HepG2 (cell line): ENCODE measurements around the gene PDZD8. TPM values are rescaled to one million over a fixed set of nuclear protein-coding genes. Genes with fewer than 3 reads are reported as not detected.

Experiments
- CENPT ChIP-seq: sonication (generic); formaldehyde crosslinking; IDR thresholded peaks from 2 replicates; pipeline ENCODE4 v1.8.0; 2022; ENCODE audit warnings: low read depth, mild to moderate bottlenecking, moderate library complexity, missing genetic modification reagents
- CHD2 ChIP-seq: IDR thresholded peaks from 2 replicates; pipeline ENCODE4 v1.6.1; 2011; ENCODE audit warnings: low read depth, low read length, improper control_type of control experiment
- CREB1 ChIP-seq, 2 experiments: fragments of 450-650 bp in 1 of 2; IDR thresholded peaks; 2 replicates each; pipeline ENCODE4 v1.6.1; 2016 to 2017; ENCODE audit warnings: control low read depth in 1 of 2, mild to moderate bottlenecking in 1 of 2, missing compliant biosample characterization in 1 of 2, missing genetic modification characterization in 1 of 2
- ERF ChIP-seq: IDR thresholded peaks from 2 replicates; pipeline ENCODE4 v1.6.1; 2018; ENCODE audit warnings: missing biosample characterization, missing genetic modification reagents
- ETV6 ChIP-seq: sonication (generic); formaldehyde crosslinking; conservative IDR thresholded peaks from 2 replicates; pipeline ENCODE4 v1.4.0; 2020; ENCODE audit warnings: missing genetic modification reagents
- GTF3A ChIP-seq: sonication (generic); formaldehyde crosslinking; conservative IDR thresholded peaks from 2 replicates; pipeline ENCODE4 v1.4.0; 2020; ENCODE audit warnings: mild to moderate bottlenecking, missing genetic modification reagents
- MIXL1 ChIP-seq: IDR thresholded peaks from 2 replicates; pipeline ENCODE4 v1.6.1; 2016
- NCOA2 ChIP-seq: sonication (generic); formaldehyde crosslinking; IDR thresholded peaks from 2 replicates; pipeline ENCODE4 v1.8.0; 2022; ENCODE audit warnings: inconsistent platforms
- POGZ ChIP-seq: sonication (generic); formaldehyde crosslinking; IDR thresholded peaks from 2 replicates; pipeline ENCODE4 v1.4.0; 2020; ENCODE audit warnings: mild to moderate bottlenecking, missing genetic modification reagents
- SP2 ChIP-seq: sonication (generic); formaldehyde crosslinking; IDR thresholded peaks from 2 replicates; pipeline ENCODE4 v1.5.1; 2020; ENCODE audit warnings: mild to moderate bottlenecking, missing genetic modification reagents
- ZFP62 ChIP-seq: sonication (generic); formaldehyde crosslinking; IDR thresholded peaks from 2 replicates; pipeline ENCODE4 v1.4.0; 2020; ENCODE audit warnings: missing genetic modification reagents
- ZIK1 ChIP-seq: sonication (generic); formaldehyde crosslinking; IDR thresholded peaks from 2 replicates; pipeline ENCODE4 v1.5.0; 2020; ENCODE audit warnings: mild to moderate bottlenecking, low read depth, missing genetic modification reagents, borderline replicate concordance
- ZNF713 ChIP-seq: sonication (generic); formaldehyde crosslinking; IDR thresholded peaks from 2 replicates; pipeline ENCODE4 v1.4.0; 2020; ENCODE audit warnings: mild to moderate bottlenecking, missing genetic modification reagents
- polyA plus RNA-seq, 8 experiments: library from polyadenylated mRNA; depleted of rRNA in 3 of 8; stranded (reverse) in 7 of 8; unstranded in 1 of 8; fragments of >200 nt; fragmentation: Illumina TruSeq in 4 of 8; extraction: Trizol in 4 of 8; gene quantifications; 2 replicates each; pipeline versions ENCODE4 v1.2.1 to v1.2.3, GENCODE V29; 2011 to 2016; ENCODE audit warnings: low read depth in 4 of 8, missing spikeins in 1 of 8, mixed read lengths in 1 of 8; ENCODE audit not compliant: insufficient read depth in 1 of 8
- total RNA-seq, 5 experiments: library from RNA; depleted of rRNA; stranded (reverse); fragments of >200 nt; fragmentation: Illumina TruSeq; extraction: Trizol; gene quantifications; 2 replicates each; pipeline ENCODE4 v1.2.3, GENCODE V29; 2016; ENCODE audit warnings: low read depth in 1 of 5
- TF ChIP-seq, protein P1 (sequence below): sonication (generic); formaldehyde crosslinking; IDR thresholded peaks from 2 replicates; pipeline ENCODE4 v1.5.0; 2020; ENCODE audit warnings: mild to moderate bottlenecking, missing genetic modification reagents, borderline replicate concordance
- TF ChIP-seq, protein P2 (sequence below): fragments of 450-650 bp; IDR thresholded peaks from 2 replicates; pipeline ENCODE4 v1.6.1; 2016
- TF ChIP-seq, protein P3 (sequence below): sonication (generic); formaldehyde crosslinking; IDR thresholded peaks from 2 replicates; pipeline ENCODE4 v1.4.0; 2020; ENCODE audit warnings: low read depth, missing genetic modification reagents
- TF ChIP-seq, protein P4 (sequence below): sonication (generic); formaldehyde crosslinking; IDR thresholded peaks from 2 replicates; pipeline ENCODE4 v1.4.0; 2020; ENCODE audit warnings: missing genetic modification reagents
- TF ChIP-seq, protein P5 (sequence below): sonication (generic); formaldehyde crosslinking; conservative IDR thresholded peaks from 2 replicates; pipeline ENCODE4 v1.4.0; 2020; ENCODE audit warnings: missing genetic modification reagents

PDZD8 gene
- total and polyA plus RNA-seq, 2 of the 13 experiments (the other 11 are each of a cell fraction or from before 2014, with no cell fraction given), result 11.2 to 32.0 TPM

DNA sequence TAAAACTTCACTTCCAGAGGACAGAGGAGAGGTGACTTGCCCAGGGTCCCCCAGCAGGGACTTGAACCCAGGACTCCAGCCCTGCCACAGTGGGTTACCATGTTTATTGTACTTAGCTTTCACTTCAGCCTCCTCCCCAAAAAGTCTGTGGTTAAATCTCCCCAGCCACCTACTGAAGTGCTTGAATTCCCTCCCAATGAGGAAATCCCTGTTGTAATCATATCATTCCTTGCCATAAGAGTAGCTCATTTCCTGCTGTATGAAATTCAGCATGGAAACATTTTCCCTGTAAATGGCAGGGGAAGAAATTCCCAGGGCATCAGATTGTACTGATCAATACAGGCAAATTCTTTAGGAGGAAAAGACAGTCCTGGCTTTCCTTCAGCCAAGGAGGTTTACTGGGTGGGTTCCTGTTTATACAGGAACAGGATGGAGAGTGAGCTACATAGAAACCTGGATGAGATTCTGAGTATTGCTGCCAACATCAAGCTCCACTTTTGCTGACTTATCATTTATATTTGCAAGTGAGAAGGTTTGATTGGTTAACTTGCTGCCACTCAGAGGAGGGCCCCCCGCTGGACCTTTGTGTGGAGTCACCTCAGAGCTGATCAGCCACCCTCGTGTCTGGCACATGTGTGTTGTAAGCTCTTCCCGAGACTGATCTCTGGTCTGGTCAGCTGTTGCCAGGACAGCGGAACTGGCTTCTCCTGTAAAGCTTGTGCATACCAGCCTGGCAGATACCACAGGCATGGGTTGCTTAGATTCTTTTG lies 16.4 kb upstream of the PDZD8 start (continued):
- TF ChIP-seq, protein P1, sequence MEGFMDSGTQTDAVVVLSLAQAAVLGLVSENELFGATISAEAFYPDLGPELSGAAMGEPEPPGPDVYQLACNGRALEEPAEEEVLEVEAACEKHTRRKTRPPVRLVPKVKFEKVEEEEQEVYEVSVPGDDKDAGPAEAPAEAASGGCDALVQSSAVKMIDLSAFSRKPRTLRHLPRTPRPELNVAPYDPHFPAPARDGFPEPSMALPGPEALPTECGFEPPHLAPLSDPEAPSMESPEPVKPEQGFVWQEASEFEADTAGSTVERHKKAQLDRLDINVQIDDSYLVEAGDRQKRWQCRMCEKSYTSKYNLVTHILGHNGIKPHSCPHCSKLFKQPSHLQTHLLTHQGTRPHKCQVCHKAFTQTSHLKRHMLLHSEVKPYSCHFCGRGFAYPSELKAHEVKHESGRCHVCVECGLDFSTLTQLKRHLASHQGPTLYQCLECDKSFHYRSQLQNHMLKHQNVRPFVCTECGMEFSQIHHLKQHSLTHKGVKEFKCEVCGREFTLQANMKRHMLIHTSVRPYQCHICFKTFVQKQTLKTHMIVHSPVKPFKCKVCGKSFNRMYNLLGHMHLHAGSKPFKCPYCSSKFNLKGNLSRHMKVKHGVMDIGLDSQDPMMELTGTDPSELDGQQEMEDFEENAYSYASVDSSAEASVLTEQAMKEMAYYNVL (CRISPR knock-in tag), result no peak
- peak; percentile 55; the same call in 1 of the 2 replicates for TF ChIP-seq SP2 (CRISPR knock-in tag)
- no peak for TF ChIP-seq CREB1 (IDR thresholded peaks at IDR 0.05)
- no peak for TF ChIP-seq CREB1 (CRISPR knock-in tag; IDR thresholded peaks at IDR 0.05)
- no peak for TF ChIP-seq CENPT (CRISPR knock-in tag)
- TF ChIP-seq, protein P2, sequence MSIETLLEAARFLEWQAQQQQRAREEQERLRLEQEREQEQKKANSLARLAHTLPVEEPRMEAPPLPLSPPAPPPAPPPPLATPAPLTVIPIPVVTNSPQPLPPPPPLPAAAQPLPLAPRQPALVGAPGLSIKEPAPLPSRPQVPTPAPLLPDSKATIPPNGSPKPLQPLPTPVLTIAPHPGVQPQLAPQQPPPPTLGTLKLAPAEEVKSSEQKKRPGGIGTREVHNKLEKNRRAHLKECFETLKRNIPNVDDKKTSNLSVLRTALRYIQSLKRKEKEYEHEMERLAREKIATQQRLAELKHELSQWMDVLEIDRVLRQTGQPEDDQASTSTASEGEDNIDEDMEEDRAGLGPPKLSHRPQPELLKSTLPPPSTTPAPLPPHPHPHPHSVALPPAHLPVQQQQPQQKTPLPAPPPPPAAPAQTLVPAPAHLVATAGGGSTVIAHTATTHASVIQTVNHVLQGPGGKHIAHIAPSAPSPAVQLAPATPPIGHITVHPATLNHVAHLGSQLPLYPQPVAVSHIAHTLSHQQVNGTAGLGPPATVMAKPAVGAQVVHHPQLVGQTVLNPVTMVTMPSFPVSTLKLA, result peak; percentile 56; the same call in 1 of the 2 replicates
- TF ChIP-seq ZFP62 (CRISPR knock-in tag), result no peak
- peak; percentile 72; the same call in 1 of the 2 replicates for TF ChIP-seq ZIK1 (CRISPR knock-in tag)
- TF ChIP-seq, protein P3, sequence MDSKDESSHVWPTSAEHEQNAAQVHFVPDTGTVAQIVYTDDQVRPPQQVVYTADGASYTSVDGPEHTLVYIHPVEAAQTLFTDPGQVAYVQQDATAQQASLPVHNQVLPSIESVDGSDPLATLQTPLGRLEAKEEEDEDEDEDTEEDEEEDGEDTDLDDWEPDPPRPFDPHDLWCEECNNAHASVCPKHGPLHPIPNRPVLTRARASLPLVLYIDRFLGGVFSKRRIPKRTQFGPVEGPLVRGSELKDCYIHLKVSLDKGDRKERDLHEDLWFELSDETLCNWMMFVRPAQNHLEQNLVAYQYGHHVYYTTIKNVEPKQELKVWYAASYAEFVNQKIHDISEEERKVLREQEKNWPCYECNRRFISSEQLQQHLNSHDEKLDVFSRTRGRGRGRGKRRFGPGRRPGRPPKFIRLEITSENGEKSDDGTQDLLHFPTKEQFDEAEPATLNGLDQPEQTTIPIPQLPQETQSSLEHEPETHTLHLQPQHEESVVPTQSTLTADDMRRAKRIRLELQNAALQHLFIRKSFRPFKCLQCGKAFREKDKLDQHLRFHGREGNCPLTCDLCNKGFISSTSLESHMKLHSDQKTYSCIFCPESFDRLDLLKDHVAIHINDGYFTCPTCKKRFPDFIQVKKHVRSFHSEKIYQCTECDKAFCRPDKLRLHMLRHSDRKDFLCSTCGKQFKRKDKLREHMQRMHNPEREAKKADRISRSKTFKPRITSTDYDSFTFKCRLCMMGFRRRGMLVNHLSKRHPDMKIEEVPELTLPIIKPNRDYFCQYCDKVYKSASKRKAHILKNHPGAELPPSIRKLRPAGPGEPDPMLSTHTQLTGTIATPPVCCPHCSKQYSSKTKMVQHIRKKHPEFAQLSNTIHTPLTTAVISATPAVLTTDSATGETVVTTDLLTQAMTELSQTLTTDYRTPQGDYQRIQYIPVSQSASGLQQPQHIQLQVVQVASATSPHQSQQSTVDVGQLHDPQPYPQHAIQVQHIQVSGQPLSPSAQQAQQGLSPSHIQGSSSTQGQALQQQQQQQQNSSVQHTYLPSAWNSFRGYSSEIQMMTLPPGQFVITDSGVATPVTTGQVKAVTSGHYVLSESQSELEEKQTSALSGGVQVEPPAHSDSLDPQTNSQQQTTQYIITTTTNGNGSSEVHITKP, result 0 out of 2 replicates have a peak, but pooled peaks have one; percentile 27
- peak; percentile 87 for TF ChIP-seq ERF (CRISPR knock-in tag)
- TF ChIP-seq, protein P4, sequence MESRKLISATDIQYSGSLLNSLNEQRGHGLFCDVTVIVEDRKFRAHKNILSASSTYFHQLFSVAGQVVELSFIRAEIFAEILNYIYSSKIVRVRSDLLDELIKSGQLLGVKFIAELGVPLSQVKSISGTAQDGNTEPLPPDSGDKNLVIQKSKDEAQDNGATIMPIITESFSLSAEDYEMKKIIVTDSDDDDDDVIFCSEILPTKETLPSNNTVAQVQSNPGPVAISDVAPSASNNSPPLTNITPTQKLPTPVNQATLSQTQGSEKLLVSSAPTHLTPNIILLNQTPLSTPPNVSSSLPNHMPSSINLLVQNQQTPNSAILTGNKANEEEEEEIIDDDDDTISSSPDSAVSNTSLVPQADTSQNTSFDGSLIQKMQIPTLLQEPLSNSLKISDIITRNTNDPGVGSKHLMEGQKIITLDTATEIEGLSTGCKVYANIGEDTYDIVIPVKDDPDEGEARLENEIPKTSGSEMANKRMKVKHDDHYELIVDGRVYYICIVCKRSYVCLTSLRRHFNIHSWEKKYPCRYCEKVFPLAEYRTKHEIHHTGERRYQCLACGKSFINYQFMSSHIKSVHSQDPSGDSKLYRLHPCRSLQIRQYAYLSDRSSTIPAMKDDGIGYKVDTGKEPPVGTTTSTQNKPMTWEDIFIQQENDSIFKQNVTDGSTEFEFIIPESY (CRISPR knock-in tag), result 0 out of 2 replicates have a peak, but pooled peaks have one; percentile 44
- TF ChIP-seq CHD2, result no peak
- no peak for TF ChIP-seq POGZ
- TF ChIP-seq MIXL1 (CRISPR knock-in tag), result peak; percentile 40; the same call in 1 of the 2 replicates
- TF ChIP-seq ETV6 (CRISPR knock-in tag), result no peak
- TF ChIP-seq, protein P5, sequence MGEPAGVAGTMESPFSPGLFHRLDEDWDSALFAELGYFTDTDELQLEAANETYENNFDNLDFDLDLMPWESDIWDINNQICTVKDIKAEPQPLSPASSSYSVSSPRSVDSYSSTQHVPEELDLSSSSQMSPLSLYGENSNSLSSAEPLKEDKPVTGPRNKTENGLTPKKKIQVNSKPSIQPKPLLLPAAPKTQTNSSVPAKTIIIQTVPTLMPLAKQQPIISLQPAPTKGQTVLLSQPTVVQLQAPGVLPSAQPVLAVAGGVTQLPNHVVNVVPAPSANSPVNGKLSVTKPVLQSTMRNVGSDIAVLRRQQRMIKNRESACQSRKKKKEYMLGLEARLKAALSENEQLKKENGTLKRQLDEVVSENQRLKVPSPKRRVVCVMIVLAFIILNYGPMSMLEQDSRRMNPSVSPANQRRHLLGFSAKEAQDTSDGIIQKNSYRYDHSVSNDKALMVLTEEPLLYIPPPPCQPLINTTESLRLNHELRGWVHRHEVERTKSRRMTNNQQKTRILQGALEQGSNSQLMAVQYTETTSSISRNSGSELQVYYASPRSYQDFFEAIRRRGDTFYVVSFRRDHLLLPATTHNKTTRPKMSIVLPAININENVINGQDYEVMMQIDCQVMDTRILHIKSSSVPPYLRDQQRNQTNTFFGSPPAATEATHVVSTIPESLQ (CRISPR knock-in tag), result no peak
- no peak for TF ChIP-seq GTF3A (CRISPR knock-in tag)
- TF ChIP-seq ZNF713 (CRISPR knock-in tag), result no peak
- peak; percentile 41; the same call in 1 of the 2 replicates for TF ChIP-seq NCOA2 (CRISPR knock-in tag)
